ENCODE measurements around the gene ROBO1.
"Not testable (repeated sequence)": the region's sequence is repeated elsewhere in the genome, so short reads cannot be mapped to it uniquely, and the experiment has no call there.

GRCh38 chr3:79790177-79790576 is 22.4 kb upstream of the ROBO1 start:
- TF ChIP-seq CTCF (optimal IDR thresholded peaks at IDR 0.05 in 1 of 3, IDR thresholded peaks at IDR 0.05 in 1 of 3, conservative IDR thresholded peaks at IDR 0.05 in 1 of 3; ENCODE audit: extremely low read depth in 1 of 3, insufficient read depth in 2 of 3, low read length in 3 of 3); EZH2 (IDR thresholded peaks at IDR 0.05; ENCODE audit: low read length): not testable (repeated sequence)
